NCI-H774 (cell line): ENCODE measurements around the gene SLC25A6.
"Not testable (repeated sequence)": the region's sequence is repeated elsewhere in the genome, so short reads cannot be mapped to it uniquely, and the experiment has no call there.

ENCODE experiments used
- DNase-seq: peaks from one replicate; lab custom pipeline; 2025; lab: John Stamatoyannopoulos, UW

The SLC25A6 gene

DNA sequence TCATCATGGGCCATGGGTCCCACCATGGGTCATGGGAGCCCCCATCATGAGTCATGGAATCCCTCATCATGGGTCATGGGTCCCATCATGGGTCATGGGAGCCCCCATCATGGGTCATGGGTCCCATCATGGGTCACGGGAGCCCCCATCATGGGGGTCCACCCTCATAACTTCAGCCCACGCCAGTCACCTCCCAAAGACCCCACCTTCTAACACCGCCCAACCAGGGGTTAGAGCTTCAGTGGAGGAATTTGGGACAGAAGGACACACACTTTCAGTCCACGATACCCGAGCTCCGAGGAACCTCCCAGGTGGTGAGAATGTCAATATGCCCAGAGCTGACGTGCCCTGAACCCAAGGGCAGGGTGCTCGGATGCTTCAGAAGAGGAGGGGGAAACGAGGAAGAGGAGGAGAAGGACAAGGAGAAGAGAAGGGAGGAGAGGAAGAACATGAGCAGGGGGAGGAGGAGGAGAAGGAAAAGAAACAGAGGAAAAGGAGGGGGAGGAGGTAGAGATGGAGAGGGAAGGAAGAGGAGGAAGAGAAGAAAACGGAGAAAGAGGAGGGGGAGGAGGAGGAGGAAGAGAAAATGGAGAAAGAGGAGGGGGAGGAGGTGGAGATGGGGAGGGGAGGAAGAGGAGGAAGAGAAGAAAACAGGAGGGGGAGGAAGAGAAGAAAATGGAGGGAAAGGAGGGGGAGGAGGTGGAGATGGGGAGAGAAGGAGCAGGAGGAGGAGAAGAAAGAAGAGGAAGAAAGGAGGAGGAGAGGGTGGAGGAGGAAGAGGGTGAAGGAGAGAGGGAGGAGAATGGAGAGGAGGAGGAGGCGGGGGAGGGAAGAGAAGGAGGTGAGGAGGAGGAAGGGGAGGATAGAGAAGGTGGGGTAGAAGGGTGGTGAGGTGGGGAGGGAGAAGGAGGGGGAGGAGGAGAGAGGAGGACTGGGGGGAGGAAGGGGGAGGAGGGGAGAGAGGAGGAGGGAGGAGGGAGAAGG lies 37.6 kb downstream of the SLC25A6 start:
- no peak for DNase-seq

DNA sequence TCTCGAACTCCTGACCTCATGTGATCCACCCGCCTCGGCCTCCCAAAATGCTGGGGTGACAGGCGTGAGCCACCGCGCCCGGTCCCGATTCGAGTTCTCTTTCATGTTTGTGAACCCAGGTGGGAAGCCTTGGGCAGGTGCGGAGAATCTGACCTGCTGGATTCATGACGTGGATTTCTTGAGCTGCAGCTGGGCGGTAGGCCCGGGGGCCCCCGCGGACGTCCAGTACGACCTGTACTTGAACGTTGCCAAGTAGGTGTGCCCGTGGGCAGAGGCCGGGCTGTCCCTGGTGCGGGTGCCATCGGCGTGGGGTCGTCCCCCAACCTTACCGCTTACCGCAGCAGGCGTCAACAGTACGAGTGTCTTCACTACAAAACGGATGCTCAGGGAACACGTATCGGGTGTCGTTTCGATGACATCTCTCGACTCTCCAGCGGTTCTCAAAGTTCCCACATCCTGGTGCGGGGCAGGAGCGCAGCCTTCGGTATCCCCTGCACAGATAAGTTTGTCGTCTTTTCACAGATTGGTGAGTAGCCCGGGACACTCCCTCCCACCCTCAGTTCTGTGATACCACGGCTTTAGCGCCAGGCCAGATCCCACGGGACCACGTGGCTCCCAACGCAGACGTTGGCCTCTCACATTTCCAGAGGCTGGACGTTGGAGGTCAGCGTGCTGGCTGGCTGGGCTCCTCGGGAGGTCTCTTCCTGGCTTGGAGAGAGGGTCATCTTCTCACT lies 39.8 kb downstream of the SLC25A6 start:
- no peak for DNase-seq

DNA sequence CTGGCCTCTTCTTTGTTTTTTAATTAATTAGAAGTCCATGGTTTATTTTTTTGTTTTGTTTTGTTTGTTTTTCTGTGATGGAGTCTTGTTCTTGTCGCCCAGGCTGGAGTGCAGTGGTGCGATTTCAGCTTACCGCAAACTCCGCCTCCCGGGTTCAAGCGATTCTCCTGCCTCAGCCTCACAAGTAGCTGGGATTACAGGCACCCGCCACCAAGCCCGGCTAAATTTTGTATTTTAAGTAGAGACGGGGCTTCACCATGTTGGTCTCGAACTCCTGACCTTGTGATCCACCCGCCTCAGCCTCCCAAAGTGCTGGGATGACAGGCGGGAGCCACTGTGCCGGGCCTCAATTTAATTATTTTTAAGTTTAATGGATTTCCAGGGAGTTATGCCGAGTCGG lies 42.3 kb downstream of the SLC25A6 start:
- DNase-seq = not testable (repeated sequence)

DNA sequence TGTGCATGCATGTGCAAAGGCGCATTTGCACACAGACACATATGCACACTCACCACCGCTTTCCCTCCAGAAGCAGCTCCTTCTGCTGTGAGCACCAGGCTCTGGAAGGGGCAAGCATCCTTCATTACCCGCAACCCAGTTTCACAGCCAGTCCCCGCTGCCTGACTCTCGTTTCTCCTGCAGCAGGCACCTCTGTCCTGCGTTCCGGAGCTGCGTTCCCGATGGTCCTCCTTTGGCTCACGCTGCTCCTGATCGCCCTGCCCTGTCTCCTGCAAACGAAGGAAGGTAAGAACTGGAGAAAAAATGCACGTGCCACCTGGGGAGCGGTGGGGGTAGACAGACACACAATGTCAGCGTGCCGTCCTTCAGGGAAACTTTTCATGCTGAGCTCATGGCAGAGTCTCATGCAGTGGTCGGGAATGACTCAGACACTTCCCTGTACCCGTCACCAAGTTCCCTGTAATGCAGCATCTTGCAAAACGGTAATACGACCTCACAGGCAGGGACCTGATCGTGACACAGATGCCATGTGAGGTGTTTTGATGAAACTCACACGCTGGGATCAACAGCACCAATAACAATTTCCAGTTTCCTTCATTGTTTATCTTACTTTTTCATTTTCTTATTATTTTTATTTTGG lies 50.2 kb downstream of the SLC25A6 start:
- DNase-seq = no peak

DNA sequence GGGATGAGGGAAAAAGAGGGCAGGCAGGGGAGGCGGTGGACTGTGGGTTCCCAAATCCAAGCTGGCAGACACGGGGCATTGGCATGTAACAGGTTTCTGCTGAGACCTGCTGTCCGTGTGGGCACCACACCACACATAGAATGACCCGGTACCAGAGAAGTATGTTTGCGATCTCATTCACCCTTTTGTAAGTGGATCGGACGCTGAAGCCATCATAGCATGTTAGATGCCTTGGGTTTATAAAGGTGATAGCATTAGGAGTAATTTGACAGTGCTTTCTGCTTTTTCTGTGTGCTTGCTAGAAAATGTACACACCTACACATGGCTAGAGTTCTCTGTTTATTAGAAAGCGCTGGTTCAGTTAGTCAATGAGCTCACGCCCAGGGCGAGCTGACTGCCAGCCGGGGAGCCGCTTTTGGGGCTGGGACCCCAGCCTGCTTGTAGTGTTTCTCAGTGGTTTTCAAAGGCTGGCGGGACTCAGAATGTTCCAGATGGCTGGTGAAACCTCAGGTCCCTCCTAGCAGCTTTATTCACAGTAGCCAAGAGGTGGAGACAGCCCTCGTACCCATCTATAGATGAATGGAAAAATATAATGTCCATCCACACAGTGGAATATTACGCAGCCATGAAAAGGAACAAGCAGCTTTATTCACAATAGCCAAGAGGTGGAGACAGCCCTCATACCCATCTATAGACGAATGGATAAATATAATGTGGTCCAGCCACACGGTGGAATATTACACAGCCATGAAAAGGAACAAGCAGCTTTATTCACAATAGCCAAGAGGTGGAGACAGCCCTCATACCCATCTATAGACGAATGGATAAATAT lies 54.7 kb downstream of the SLC25A6 start:
- no peak for DNase-seq

DNA sequence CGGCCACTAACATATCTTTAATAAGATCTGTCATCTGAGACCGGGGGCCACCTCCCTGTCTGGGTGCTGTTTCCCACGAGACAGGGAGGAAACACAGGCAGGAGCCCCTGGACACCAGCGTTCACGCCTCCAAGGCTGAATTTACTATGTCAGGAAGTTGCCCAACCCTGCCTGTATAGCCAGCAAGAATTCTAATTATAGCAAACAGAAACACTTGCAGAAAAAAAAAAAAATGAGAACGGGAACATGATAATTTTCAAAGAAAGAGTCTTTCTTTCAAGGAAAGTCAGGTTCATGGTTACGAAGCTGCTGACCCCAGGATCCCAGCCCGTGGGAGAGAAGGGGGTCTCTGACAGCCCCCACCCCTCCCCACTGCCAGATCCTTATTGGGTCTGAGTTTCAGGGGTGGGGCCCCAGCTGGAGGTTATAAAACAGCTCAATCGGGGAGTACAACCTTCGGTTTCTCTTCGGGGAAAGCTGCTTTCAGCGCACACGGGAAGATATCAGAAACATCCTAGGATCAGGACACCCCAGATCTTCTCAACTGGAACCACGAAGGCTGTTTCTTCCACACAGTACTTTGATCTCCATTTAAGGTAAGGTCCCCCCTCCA lies 55.5 kb downstream of the SLC25A6 start, which contains the start of gene IL3RA:
IL3RA (plus strand) TSS at position 455 of the 613 bp plus-strand sequence. CDS start 4,981 bp downstream, outside the sequence.
- no peak for DNase-seq
